Thoracic aorta (tissue), 2 donors: ENCODE measurements around the gene CDH23. TPM values are rescaled to one million over a fixed set of nuclear protein-coding genes. Genes with fewer than 3 reads are reported as not detected.

Source experiments
- ATAC-seq: fragments of 150-250 bp; one replicate; pipeline ENCODE4 v1.8.0; 2017; ENCODE audit warnings: low read depth; ENCODE audit not compliant: insufficient number of reproducible peaks, low FRiP score
- DNase-seq: peaks from one replicate; pipeline ENCODE4 v3.0.0-alpha.2; 2020; ENCODE audit warnings: low spot score
- H3K27ac ChIP-seq, 2 donors: fragments of 200-600 bp; sonication (generic); 1 replicate in 1 of 2; 2 replicates in 1 of 2; pipeline ENCODE4 v1.5.1; 2016; ENCODE audit warnings: mild to moderate bottlenecking in 2 of 2, moderate library complexity in 2 of 2
- H3K27me3 ChIP-seq: fragments of 200-600 bp; sonication (generic); replicated peaks from 2 replicates; pipeline ENCODE4 v1.6.0; 2016; ENCODE audit warnings: mild to moderate bottlenecking; ENCODE audit not compliant: insufficient read depth
- H3K36me3 ChIP-seq: fragments of 200-600 bp; sonication (generic); one replicate; pipeline ENCODE4 v1.5.1; 2016
- H3K4me1 ChIP-seq, 2 donors: fragments of 200-600 bp; sonication (generic); 1 replicate in 1 of 2; 2 replicates in 1 of 2; pipeline versions ENCODE4 v1.5.1 to v1.6.0; 2016; ENCODE audit warnings: low read depth in 2 of 2, mild to moderate bottlenecking in 1 of 2; ENCODE audit not compliant: control insufficient read depth in 1 of 2
- H3K4me3 ChIP-seq: fragments of 200-600 bp; sonication (generic); 2 replicates; pipeline ENCODE4 v1.5.1; 2016; ENCODE audit warnings: mild to moderate bottlenecking
- H3K9me3 ChIP-seq: fragments of 200-600 bp; sonication (generic); 2 replicates; pipeline ENCODE4 v1.5.1; 2016
- CTCF ChIP-seq: fragments of 200-600 bp; sonication (generic); IDR thresholded peaks from one replicate; pipeline ENCODE4 v1.5.1; 2019; ENCODE audit warnings: antibody characterized with exemption
- total RNA-seq, 2 donors: library from RNA; depleted of rRNA; stranded (reverse); fragments of >200 nt; gene quantifications; one replicate each; pipeline versions ENCODE4 v1.1.0 to v1.2.3, GENCODE V29; 2016

The CDH23 gene
- total RNA-seq, 2 donors from 2014 or later = 10.6 to 10.8 TPM

GRCh38 chr10:71521504-71522441, 125.1 kb downstream of the CDH23 start:
- Histone ChIP-seq H3K9me3 (no peaks in the 10 kb centered on the region), H3K4me3 (no peak overlapping the region), H3K36me3 (no peaks in the 10 kb centered on the region)

GRCh38 chr10:71522442-71523144, 125.9 kb downstream of the CDH23 start:
- H3K27ac ChIP-seq = no peak overlapping the region
- no peak for TF ChIP-seq CTCF
- H3K36me3 ChIP-seq = no peaks in the 10 kb centered on the region
- no peak for DNase-seq
- no peak for ATAC-seq
- no peaks in the 10 kb centered on the region for H3K9me3 ChIP-seq
- no peak overlapping the region for H3K4me3 ChIP-seq
- H3K27me3 ChIP-seq = no peaks in the 10 kb centered on the region
- no peaks in the 10 kb centered on the region for H3K4me1 ChIP-seq

More at GRCh38 chr10:71521504-71522441, 125.1 kb downstream of the CDH23 start:
- Histone ChIP-seq H3K27ac (no peak overlapping the region), H3K4me1 (no peaks in the 10 kb centered on the region), H3K27me3 (no peaks in the 10 kb centered on the region)
- ATAC-seq = no peak
- DNase-seq = no peak
- no peak for TF ChIP-seq CTCF

- H3K4me1 ChIP-seq = no peaks in the 10 kb centered on the region
- no peak for ATAC-seq
- no peak overlapping the region for H3K4me3 ChIP-seq
- no peaks in the 10 kb centered on the region for H3K36me3 ChIP-seq
- DNase-seq = no peak
- no peak for TF ChIP-seq CTCF
- H3K27ac ChIP-seq = no peak overlapping the region
- H3K9me3 ChIP-seq = no peaks in the 10 kb centered on the region
- no peaks in the 10 kb centered on the region for H3K27me3 ChIP-seq
Measured at GRCh38 chr10:71523756-71524155, 127.0 kb downstream of the CDH23 start.

GRCh38 chr10:71525092-71525491, 128.4 kb downstream of the CDH23 start:
- Histone ChIP-seq H3K9me3 (no peaks in the 10 kb centered on the region), H3K4me1 (no peaks in the 10 kb centered on the region), H3K4me3 (no peak overlapping the region), H3K27ac (no peak overlapping the region), H3K27me3 (no peaks in the 10 kb centered on the region), H3K36me3 (no peaks in the 10 kb centered on the region)
- DNase-seq (no peak), ATAC-seq (no peak)
- no peak for TF ChIP-seq CTCF

- no peak for DNase-seq
- no peak for TF ChIP-seq CTCF
- no peaks in the 10 kb centered on the region for H3K36me3 ChIP-seq
- H3K4me1 ChIP-seq = no peaks in the 10 kb centered on the region
- no peak overlapping the region for H3K4me3 ChIP-seq
- no peaks in the 10 kb centered on the region for H3K9me3 ChIP-seq
- no peak overlapping the region for H3K27ac ChIP-seq
- H3K27me3 ChIP-seq = no peaks in the 10 kb centered on the region
- no peak for ATAC-seq
Measured at GRCh38 chr10:71525721-71526120, 129.0 kb downstream of the CDH23 start.
